WTC11 (cell line): Measurements from ENCODE around the gene LAMC1. TPM values are rescaled to one million over a fixed set of nuclear protein-coding genes. Genes with fewer than 3 reads are reported as not detected.
A peak's percentile ranks its signal among the peaks of the same experiment; 100 is the strongest.

Source experiments
- ATAC-seq: fragments of 200-7000 bp; cut with Tn5 transposase; 2 replicates; pipeline ENCODE4 v1.10.0; 2021; ENCODE audit warnings: mild to moderate bottlenecking, moderate library complexity
- CTCF ChIA-PET: fragments of 300-600 bp; sonication (Branson Sonifier 250); formaldehyde crosslinking; loops from one replicate; lab custom pipeline; 2021; ENCODE audit warnings: antibody characterized with exemption; lab: Charles Lee
- POLR2A ChIA-PET: fragments of 350-600 bp; sonication (Branson Sonifier 250); formaldehyde crosslinking; loops from one replicate; lab custom pipeline; 2021; ENCODE audit warnings: antibody characterized with exemption; lab: Charles Lee
- DNase-seq: peaks from one replicate; pipeline ENCODE4 v3.0.0; 2021; ENCODE audit warnings: low spot score
- H3K27ac Mint-ChIP-seq: 2 replicates; pipeline ENCODE4 v1.8.0; 2021; ENCODE audit warnings: mixed read lengths
- H3K27me3 Mint-ChIP-seq: 2 replicates; pipeline ENCODE4 v1.8.0; 2021; ENCODE audit warnings: low read depth, mild to moderate bottlenecking, moderate library complexity, mixed read lengths
- H3K36me3 Mint-ChIP-seq: 2 replicates; pipeline ENCODE4 v1.8.0; 2021; ENCODE audit warnings: mixed read lengths
- H3K4me1 Mint-ChIP-seq: 2 replicates; pipeline ENCODE4 v1.8.0; 2022; ENCODE audit warnings: mixed read lengths
- H3K4me3 Mint-ChIP-seq: 2 replicates; pipeline ENCODE4 v1.8.0; 2021; ENCODE audit warnings: mild to moderate bottlenecking, moderate library complexity, mixed read lengths
- H3K9me3 Mint-ChIP-seq: 2 replicates; pipeline ENCODE4 v1.8.0; 2021; ENCODE audit warnings: mixed read lengths
- ESRRA ChIP-seq: sonication (generic); formaldehyde crosslinking; IDR thresholded peaks from 2 replicates; pipeline ENCODE4 v1.8.1; 2022; ENCODE audit warnings: mild to moderate bottlenecking, missing genetic modification reagents, borderline replicate concordance
- FOXK1 ChIP-seq: sonication (generic); formaldehyde crosslinking; IDR thresholded peaks from 2 replicates; pipeline ENCODE4 v1.8.0; 2022; ENCODE audit warnings: mild to moderate bottlenecking, moderate library complexity, missing genetic modification reagents
- GTF2I ChIP-seq: fragments of 250-450 bp; sonication (Bioruptor Pico); conservative IDR thresholded peaks from 2 replicates; pipeline ENCODE4 v1.4.0; 2021; ENCODE audit warnings: mild to moderate bottlenecking
- KAT7 ChIP-seq: sonication (generic); formaldehyde crosslinking; IDR thresholded peaks from 2 replicates; pipeline ENCODE4 v1.8.1; 2023; ENCODE audit warnings: missing genetic modification reagents, mild to moderate bottlenecking, borderline replicate concordance
- NFE2L1 ChIP-seq: sonication (generic); formaldehyde crosslinking; IDR thresholded peaks from 2 replicates; pipeline ENCODE4 v1.8.1; 2023; ENCODE audit warnings: missing genetic modification reagents
- NFYB ChIP-seq: sonication (generic); formaldehyde crosslinking; conservative IDR thresholded peaks from 2 replicates; pipeline ENCODE4 v1.8.0; 2022; ENCODE audit warnings: low read depth, missing genetic modification reagents
- SMAD4 ChIP-seq: sonication (generic); formaldehyde crosslinking; IDR thresholded peaks from 2 replicates; pipeline ENCODE4 v1.8.0; 2022; ENCODE audit warnings: mild to moderate bottlenecking, missing genetic modification reagents
- TP53 ChIP-seq: sonication (generic); formaldehyde crosslinking; IDR thresholded peaks from 2 replicates; pipeline ENCODE4 v1.8.1; 2023; ENCODE audit warnings: mild to moderate bottlenecking, missing genetic modification reagents
- total RNA-seq: library from RNA; stranded (reverse); gene quantifications from 3 replicates; pipeline ENCODE4 v1.2.3, GENCODE V29; 2021
- TF ChIP-seq, protein P1 (sequence below): fragments of 250-450 bp; sonication (Bioruptor Pico); IDR thresholded peaks from 2 replicates; pipeline ENCODE4 v1.8.0; 2021; ENCODE audit warnings: mild to moderate bottlenecking
- TF ChIP-seq, protein P2 (sequence below): sonication (generic); formaldehyde crosslinking; IDR thresholded peaks from 2 replicates; pipeline ENCODE4 v1.8.0; 2022; ENCODE audit warnings: missing genetic modification reagents
- TF ChIP-seq, protein P3 (sequence below): sonication (generic); formaldehyde crosslinking; IDR thresholded peaks from 2 replicates; pipeline ENCODE4 v1.8.1; 2022; ENCODE audit warnings: low read depth, missing genetic modification reagents, borderline replicate concordance
- TF ChIP-seq, protein P4 (sequence below): sonication (generic); formaldehyde crosslinking; IDR thresholded peaks from 2 replicates; pipeline ENCODE4 v1.8.1; 2022; ENCODE audit warnings: low read depth, mild to moderate bottlenecking, moderate library complexity, missing genetic modification reagents, borderline replicate concordance
- TF ChIP-seq, protein P5 (sequence below): sonication (generic); formaldehyde crosslinking; IDR thresholded peaks from 2 replicates; pipeline ENCODE4 v1.8.0; 2023; ENCODE audit warnings: missing genetic modification reagents
- TF ChIP-seq, protein P6 (sequence below): fragments of 250-450 bp; sonication (Bioruptor Pico); IDR thresholded peaks from 2 replicates; pipeline ENCODE4 v1.9.0; 2021; ENCODE audit warnings: moderate library complexity, mild to moderate bottlenecking, inconsistent platforms, borderline replicate concordance
- TF ChIP-seq, protein P7 (sequence below): sonication (generic); formaldehyde crosslinking; conservative IDR thresholded peaks from 2 replicates; pipeline ENCODE4 v1.8.1; 2022; ENCODE audit warnings: mild to moderate bottlenecking, missing genetic modification reagents
- TF ChIP-seq, protein P8 (sequence below): sonication (generic); formaldehyde crosslinking; conservative IDR thresholded peaks from 2 replicates; pipeline ENCODE4 v1.8.1; 2023; ENCODE audit warnings: mild to moderate bottlenecking, low read depth, missing genetic modification reagents, moderate library complexity
- TF ChIP-seq, protein P9 (sequence below): sonication (generic); formaldehyde crosslinking; IDR thresholded peaks from 2 replicates; pipeline ENCODE4 v1.8.1; 2023; ENCODE audit warnings: mild to moderate bottlenecking, moderate library complexity, missing genetic modification reagents

Gene LAMC1
- total RNA-seq, 1 experiment from 2014 or later = 162 TPM

DNA sequence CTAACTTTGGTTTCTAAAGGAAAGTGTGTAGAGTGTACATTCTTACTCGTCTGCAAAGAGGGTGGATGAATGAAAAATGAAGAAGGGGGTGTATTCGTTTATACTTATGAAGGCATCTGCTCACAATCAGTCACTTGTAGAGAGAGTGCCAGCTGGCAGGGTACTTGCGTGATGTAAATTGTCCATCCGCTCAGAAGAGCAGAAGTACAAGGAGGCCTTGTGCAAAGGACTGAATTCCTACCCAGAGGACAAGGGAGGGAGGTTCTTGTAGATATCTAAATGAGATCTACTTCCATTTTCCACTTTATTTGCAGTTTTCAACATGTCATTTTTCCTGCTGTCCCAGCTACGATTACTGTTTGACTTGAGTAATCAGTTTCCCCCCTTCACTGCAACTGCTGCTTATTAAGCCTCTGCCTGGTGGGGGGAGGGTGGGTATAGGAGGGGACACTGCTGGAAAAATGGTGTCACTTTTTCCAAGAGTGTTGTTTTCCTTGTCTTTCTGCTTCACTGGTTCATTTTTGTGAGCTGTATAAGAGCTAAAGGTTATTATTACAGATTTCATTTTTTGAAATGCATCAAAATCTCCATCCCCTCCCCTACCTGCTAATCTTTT is 67.3 kb downstream of the LAMC1 start:
- ChIA-PET POLR2A (interaction anchor here (0.7 kb wide), 1 partner anchor 967 kb away, joined by 6 read pairs; no protein-coding TSS in a partner anchor), CTCF (no interaction called here)
- DNase-seq (no peak), ATAC-seq (no peak)
- H3K4me3 Mint-ChIP-seq = no peak overlapping the region
- H3K9me3 Mint-ChIP-seq = no peaks in the 10 kb centered on the region
- H3K4me1 Mint-ChIP-seq = peaks cover 64% of the 10 kb centered on the region
- TF ChIP-seq ESRRA (CRISPR knock-in tag) (no peak), NFYB (CRISPR knock-in tag) (no peak), FOXK1 (CRISPR knock-in tag) (no peak), GTF2I (no peak), KAT7 (CRISPR knock-in tag) (no peak), TP53 (no peak)
- TF ChIP-seq, protein P1, sequence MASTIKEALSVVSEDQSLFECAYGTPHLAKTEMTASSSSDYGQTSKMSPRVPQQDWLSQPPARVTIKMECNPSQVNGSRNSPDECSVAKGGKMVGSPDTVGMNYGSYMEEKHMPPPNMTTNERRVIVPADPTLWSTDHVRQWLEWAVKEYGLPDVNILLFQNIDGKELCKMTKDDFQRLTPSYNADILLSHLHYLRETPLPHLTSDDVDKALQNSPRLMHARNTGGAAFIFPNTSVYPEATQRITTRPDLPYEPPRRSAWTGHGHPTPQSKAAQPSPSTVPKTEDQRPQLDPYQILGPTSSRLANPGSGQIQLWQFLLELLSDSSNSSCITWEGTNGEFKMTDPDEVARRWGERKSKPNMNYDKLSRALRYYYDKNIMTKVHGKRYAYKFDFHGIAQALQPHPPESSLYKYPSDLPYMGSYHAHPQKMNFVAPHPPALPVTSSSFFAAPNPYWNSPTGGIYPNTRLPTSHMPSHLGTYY = no peak
- TF ChIP-seq, protein P2, sequence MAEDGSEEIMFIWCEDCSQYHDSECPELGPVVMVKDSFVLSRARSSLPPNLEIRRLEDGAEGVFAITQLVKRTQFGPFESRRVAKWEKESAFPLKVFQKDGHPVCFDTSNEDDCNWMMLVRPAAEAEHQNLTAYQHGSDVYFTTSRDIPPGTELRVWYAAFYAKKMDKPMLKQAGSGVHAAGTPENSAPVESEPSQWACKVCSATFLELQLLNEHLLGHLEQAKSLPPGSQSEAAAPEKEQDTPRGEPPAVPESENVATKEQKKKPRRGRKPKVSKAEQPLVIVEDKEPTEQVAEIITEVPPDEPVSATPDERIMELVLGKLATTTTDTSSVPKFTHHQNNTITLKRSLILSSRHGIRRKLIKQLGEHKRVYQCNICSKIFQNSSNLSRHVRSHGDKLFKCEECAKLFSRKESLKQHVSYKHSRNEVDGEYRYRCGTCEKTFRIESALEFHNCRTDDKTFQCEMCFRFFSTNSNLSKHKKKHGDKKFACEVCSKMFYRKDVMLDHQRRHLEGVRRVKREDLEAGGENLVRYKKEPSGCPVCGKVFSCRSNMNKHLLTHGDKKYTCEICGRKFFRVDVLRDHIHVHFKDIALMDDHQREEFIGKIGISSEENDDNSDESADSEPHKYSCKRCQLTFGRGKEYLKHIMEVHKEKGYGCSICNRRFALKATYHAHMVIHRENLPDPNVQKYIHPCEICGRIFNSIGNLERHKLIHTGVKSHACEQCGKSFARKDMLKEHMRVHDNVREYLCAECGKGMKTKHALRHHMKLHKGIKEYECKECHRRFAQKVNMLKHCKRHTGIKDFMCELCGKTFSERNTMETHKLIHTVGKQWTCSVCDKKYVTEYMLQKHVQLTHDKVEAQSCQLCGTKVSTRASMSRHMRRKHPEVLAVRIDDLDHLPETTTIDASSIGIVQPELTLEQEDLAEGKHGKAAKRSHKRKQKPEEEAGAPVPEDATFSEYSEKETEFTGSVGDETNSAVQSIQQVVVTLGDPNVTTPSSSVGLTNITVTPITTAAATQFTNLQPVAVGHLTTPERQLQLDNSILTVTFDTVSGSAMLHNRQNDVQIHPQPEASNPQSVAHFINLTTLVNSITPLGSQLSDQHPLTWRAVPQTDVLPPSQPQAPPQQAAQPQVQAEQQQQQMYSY (CRISPR knock-in tag) = no peak
- TF ChIP-seq, protein P3, sequence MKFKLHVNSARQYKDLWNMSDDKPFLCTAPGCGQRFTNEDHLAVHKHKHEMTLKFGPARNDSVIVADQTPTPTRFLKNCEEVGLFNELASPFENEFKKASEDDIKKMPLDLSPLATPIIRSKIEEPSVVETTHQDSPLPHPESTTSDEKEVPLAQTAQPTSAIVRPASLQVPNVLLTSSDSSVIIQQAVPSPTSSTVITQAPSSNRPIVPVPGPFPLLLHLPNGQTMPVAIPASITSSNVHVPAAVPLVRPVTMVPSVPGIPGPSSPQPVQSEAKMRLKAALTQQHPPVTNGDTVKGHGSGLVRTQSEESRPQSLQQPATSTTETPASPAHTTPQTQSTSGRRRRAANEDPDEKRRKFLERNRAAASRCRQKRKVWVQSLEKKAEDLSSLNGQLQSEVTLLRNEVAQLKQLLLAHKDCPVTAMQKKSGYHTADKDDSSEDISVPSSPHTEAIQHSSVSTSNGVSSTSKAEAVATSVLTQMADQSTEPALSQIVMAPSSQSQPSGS (CRISPR knock-in tag) = no peak
- no peaks in the 10 kb centered on the region for H3K27me3 Mint-ChIP-seq
- H3K36me3 Mint-ChIP-seq = no peaks in the 10 kb centered on the region
- H3K27ac Mint-ChIP-seq = peak overlapping the region; percentile 55; the same call in 1 of the 2 replicates

DNA sequence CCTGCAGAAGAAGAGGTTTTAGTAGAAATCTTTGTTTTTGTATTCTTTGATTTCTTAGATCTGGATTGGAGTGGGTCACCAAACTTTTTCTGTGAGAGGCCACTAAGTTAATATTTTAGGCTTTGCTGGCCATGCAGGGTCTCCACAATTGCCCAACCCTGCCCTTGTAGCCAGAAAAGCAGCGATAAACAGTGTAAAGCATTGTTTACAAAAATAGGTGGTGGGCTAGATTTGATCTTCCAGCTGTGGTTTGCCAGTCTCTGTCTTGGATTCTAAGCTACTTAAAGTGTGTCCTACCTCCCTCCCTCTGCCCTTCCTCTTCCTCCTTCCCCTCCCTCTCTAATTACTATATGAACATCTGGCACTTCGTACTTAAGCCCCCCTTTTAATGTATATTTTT is 68.0 kb downstream of the LAMC1 start:
- no peak overlapping the region for H3K27ac Mint-ChIP-seq
- POLR2A ChIA-PET = no interaction called here
- H3K4me3 Mint-ChIP-seq = no peak overlapping the region
- DNase-seq (no peak), ATAC-seq (no peak)
- H3K27me3 Mint-ChIP-seq = no peaks in the 10 kb centered on the region
- H3K36me3 Mint-ChIP-seq = no peaks in the 10 kb centered on the region
- no peaks in the 10 kb centered on the region for H3K9me3 Mint-ChIP-seq
- CTCF ChIA-PET = no interaction called here
- peaks cover 62% of the 10 kb centered on the region for H3K4me1 Mint-ChIP-seq
- TF ChIP-seq NFE2L1 (CRISPR knock-in tag) (no peak), SMAD4 (CRISPR knock-in tag) (no peak), KAT7 (CRISPR knock-in tag) (no peak), ESRRA (CRISPR knock-in tag) (no peak)
- TF ChIP-seq, protein P4, sequence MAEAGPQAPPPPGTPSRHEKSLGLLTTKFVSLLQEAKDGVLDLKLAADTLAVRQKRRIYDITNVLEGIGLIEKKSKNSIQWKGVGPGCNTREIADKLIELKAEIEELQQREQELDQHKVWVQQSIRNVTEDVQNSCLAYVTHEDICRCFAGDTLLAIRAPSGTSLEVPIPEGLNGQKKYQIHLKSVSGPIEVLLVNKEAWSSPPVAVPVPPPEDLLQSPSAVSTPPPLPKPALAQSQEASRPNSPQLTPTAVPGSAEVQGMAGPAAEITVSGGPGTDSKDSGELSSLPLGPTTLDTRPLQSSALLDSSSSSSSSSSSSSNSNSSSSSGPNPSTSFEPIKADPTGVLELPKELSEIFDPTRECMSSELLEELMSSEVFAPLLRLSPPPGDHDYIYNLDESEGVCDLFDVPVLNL = no peak
- TF ChIP-seq, protein P5, sequence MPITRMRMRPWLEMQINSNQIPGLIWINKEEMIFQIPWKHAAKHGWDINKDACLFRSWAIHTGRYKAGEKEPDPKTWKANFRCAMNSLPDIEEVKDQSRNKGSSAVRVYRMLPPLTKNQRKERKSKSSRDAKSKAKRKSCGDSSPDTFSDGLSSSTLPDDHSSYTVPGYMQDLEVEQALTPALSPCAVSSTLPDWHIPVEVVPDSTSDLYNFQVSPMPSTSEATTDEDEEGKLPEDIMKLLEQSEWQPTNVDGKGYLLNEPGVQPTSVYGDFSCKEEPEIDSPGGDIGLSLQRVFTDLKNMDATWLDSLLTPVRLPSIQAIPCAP (CRISPR knock-in tag) = no peak
- TF ChIP-seq, protein P6, sequence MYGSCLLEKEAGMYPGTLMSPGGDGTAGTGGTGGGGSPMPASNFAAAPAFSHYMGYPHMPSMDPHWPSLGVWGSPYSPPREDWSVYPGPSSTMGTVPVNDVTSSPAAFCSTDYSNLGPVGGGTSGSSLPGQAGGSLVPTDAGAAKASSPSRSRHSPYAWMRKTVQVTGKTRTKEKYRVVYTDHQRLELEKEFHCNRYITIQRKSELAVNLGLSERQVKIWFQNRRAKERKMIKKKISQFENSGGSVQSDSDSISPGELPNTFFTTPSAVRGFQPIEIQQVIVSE (CRISPR knock-in tag) = no peak
- TF ChIP-seq, protein P7, sequence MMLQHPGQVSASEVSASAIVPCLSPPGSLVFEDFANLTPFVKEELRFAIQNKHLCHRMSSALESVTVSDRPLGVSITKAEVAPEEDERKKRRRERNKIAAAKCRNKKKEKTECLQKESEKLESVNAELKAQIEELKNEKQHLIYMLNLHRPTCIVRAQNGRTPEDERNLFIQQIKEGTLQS = no peak
- TF ChIP-seq, protein P8, sequence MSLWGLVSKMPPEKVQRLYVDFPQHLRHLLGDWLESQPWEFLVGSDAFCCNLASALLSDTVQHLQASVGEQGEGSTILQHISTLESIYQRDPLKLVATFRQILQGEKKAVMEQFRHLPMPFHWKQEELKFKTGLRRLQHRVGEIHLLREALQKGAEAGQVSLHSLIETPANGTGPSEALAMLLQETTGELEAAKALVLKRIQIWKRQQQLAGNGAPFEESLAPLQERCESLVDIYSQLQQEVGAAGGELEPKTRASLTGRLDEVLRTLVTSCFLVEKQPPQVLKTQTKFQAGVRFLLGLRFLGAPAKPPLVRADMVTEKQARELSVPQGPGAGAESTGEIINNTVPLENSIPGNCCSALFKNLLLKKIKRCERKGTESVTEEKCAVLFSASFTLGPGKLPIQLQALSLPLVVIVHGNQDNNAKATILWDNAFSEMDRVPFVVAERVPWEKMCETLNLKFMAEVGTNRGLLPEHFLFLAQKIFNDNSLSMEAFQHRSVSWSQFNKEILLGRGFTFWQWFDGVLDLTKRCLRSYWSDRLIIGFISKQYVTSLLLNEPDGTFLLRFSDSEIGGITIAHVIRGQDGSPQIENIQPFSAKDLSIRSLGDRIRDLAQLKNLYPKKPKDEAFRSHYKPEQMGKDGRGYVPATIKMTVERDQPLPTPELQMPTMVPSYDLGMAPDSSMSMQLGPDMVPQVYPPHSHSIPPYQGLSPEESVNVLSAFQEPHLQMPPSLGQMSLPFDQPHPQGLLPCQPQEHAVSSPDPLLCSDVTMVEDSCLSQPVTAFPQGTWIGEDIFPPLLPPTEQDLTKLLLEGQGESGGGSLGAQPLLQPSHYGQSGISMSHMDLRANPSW = no peak
- TF ChIP-seq, protein P9, sequence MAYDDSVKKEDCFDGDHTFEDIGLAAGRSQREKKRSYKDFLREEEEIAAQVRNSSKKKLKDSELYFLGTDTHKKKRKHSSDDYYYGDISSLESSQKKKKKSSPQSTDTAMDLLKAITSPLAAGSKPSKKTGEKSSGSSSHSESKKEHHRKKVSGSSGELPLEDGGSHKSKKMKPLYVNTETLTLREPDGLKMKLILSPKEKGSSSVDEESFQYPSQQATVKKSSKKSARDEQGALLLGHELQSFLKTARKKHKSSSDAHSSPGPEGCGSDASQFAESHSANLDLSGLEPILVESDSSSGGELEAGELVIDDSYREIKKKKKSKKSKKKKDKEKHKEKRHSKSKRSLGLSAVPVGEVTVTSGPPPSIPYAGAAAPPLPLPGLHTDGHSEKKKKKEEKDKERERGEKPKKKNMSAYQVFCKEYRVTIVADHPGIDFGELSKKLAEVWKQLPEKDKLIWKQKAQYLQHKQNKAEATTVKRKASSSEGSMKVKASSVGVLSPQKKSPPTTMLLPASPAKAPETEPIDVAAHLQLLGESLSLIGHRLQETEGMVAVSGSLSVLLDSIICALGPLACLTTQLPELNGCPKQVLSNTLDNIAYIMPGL = no peak
